Stimulated activated CD4-positive, alpha-beta T cell treated with anti-CD3 and anti-CD28 coated beads, Interleukin-15, amount 100 ng/mL, for 1 hour (primary cell): ENCODE measurements around the gene PIEZO1.
A peak's percentile ranks its signal among the peaks of the same experiment; 100 is the strongest.

ENCODE experiments used
- DNase-seq, 2 donors: peaks; one replicate each; pipeline ENCODE4 v3.0.0-alpha.2; 2020; ENCODE audit warnings: low read depth in 1 of 2, low spot score in 1 of 2

The PIEZO1 gene

DNA sequence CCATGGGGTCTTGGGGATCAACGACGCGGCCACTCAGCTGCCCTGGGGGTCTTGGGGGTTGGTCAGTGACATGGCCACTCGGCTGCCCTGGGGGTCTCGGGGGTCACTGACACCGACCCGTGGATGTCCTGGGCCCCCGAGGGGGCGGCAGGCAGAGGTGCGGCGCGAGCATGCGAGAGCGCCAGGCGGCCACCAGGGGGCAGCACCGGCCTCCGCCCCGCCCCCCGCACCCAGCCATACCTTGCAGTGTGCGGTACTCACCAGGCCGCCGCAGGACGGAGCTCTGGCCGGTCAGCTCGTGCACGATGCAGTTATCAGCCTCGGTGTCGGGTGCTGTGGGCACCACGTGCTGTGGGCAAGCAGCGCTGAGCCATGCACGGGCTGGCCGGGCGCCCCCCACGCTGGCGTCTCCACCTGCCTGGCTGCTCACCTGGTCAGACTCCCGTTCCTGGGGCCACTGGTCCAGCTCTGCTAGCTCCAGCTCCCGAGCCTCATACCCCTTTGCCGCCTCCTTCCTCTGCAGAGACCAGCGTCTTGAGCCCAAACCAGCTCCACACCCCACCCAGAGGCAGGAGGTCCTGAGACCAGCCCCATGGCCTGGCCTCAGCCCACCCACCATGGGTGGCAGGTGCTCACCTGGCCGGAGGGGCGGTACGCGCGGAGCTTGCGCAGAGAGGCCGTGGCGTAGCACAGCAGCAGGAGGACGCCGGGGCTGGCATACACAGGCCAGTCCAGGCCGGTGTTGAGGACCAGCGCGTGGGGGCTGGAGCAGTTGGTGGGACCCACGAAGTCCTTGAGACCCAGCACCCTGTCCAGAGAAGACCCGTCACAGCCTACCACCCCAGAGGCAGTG is 47.5 kb downstream of the PIEZO1 start:
- DNase-seq, result peak; percentile 41 to 58

DNA sequence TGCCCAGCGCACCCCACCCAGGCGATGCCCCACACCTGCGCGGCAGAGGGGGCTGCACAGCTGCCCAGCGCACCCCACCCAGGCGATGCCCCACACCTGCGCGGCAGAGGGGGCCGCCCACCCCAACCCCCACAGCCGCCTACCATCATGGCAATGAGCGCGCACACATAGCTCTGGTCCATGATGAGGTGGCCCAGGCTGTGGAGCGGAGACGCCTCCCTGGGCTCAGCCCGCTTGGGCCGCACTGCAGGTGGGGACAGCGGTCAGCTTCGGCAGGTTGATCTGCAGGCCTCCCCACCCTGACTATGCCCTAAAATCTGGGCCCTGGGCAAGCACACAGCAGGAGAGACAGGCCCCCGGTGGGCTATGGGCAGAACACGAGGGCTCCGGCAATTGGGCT is 48.5 kb downstream of the PIEZO1 start:
- DNase-seq, result no peak

DNA sequence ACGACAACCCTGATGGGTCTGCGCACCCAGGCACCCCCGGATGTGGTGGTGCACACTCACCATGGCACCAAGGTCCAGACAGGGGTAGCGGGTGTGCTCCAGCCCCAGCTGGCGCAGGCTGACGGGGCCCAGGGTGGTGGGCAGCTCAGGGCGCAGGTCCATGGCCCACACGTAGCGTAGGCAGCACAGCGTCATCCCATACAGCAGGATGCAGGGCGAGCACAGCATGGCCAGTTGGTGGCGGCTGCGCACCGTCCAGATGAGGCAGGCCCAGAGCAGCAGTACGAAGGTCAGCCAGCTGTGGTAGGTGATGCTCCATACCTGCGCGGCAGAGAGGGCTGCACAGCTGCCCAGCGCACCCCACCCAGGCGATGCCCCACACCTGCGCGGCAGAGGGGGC is 48.9 kb downstream of the PIEZO1 start:
- no peak for DNase-seq

DNA sequence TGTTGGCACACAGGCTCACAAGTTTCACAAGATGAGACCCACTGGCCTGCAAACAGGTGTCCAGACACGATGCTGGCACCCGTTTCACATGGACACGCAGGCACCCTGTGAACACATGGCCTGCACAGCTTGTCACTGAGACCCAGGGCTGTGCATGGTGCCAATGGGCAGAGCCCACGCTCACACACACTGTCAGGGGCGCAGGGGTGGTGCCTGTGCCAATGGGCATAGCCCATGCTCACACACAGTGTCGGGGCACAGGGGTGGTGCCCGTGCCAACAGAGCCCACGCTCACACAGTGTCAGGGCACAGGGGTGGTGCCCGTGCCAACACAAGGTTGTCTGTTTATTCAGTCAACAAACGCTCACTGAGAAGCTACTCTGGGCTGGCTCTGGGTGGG is 49.4 kb downstream of the PIEZO1 start:
- no peak for DNase-seq

DNA sequence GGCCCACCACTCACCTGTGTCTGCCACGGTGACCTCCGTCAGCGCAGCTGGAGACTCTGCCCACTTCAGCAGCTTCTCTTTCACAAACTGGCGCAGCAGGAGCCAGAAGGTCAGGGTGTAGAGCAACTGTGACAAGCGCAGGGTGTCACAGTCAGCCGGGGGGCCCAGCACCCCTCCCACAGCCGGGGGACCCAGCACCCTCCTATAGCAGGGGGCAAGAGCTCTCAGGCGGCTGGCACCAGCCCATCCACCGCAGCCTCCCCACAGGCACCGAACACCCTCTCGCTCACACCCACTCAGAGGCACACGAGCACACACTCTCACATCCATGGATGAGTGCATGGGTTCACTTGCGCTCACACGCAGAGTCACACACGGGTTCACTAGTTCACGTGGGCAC is 49.9 kb downstream of the PIEZO1 start:
- DNase-seq, result no peak

DNA sequence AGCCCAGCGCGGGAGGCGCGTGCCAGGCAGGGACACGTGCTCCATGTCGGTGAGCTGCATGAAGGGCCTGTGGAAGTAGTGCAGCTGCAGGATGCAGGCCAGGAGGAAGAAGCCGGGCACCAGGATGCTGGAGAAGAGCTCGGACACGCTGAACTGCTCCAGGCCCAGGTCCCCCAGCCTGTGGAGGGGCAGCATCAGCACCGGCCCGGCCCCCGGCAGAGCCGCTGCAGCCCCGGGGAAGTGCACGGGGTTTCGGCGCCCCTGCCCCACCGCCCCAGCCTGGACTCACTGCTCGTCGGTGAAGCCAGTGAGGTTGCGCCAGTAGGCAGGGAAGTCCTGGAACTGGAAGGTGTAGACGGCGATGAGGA is 50.7 kb downstream of the PIEZO1 start:
- DNase-seq, result no peak

DNA sequence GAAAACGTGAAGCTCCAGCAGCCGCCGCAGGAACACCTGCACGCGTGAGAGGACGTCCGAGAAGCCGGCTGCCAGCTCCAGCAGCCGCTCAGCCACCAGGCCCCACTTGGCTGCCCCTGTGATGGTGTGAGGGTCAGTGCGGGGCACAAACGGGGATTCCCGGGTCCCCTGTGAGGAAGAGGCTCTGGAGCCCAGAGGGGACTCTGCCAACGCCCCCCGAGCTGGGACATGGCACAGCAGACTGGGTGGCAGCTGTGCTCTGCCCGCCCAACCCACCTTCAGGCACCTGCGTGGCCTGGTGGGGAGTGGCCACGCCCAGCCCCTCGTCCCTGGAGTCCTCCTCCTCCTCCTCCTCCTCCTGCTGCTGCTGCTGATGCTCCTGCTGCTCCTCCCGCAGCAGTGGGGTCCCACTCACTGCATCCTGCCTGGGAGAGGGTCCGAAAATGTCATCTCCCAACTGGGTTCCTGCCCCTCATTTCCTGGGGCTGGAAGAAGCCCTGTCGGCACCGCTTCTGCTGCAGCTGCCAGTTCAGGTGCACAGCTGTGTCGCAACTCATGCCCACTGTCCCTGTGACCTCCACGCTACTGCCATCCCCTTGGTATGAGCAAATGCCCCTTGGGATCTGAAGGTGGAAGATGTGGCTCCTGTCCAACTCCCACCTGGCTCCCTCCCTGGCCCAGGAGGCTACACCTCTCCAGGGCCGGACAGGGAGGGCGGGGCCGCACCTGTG is 51.2 kb downstream of the PIEZO1 start:
- no peak for DNase-seq

DNA sequence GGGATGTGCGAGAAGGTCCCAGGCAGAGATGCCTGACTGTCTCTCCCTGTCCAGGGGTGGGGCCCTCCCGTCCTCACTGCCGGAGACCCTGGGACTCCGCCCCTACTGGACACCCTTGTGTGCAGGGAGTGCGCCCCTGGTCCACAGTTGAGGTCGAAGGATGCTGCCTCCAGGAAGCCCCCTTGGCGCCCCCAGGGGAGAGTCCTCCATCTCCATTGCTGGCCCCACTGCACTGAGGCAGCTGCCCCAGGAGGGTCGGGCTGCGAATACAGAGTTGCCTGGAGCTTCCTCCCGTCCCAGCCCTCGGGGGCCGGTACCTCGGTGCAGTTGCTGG is 52.1 kb downstream of the PIEZO1 start:
- DNase-seq, result no peak

DNA sequence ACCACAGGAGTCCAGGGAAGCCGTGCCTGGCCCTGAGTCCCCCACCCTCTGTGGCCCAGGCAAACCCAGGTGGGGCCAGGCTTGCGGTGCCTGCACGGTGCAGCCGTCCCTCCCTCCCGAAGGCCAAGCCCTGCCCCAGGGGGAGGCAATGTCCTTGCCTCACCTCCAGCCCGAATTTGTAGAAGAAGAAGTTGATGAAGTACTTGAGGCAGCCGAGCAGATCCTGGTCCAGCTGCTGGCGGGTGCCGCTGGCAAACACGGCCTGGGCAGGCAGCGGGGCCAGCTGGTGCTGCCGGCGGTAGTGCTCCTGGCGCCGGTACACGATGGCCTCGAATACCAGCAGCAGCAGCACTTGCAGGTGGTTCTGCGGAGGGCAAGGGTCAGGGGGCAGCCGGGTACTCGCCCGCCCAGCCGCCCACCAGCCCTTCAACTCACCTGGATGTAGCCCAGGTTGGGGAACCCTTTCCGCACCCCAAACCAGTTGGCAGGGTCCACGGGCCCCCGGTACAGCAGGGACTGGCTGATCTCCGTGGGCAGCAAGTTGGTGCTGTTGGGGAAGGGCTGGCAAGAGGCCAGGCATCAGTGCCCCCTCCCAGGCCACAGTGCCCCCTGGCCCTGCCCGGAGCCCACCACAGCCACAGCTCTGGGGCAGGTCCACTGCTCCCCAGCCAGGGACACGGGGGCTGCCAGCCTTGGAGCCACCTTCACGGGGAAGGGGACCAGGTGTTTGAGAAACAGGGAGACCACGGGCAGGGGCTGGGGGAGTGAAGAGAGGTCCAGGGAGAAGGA is 52.7 kb downstream of the PIEZO1 start:
- DNase-seq, result no peak

DNA sequence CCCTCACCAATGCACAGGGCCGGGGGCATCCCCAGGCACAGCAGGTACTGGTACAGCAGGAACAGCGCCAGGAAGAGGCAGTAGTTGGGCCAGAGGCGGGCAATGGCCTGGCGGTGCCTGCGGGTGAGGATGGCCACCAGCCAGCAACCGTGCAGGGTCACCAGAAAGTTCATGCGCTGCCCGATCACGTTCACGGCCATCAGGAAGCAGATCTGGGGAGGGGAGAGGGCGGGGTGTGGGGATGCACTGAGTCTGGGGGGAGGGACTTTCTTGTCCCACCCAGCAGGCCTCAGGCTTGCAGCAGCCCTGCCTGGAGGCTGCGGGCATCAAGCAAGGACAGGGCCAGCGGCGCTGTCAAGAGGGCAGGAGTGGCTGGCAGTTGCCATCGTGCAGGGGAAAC is 53.3 kb downstream of the PIEZO1 start:
- DNase-seq, result no peak

DNA sequence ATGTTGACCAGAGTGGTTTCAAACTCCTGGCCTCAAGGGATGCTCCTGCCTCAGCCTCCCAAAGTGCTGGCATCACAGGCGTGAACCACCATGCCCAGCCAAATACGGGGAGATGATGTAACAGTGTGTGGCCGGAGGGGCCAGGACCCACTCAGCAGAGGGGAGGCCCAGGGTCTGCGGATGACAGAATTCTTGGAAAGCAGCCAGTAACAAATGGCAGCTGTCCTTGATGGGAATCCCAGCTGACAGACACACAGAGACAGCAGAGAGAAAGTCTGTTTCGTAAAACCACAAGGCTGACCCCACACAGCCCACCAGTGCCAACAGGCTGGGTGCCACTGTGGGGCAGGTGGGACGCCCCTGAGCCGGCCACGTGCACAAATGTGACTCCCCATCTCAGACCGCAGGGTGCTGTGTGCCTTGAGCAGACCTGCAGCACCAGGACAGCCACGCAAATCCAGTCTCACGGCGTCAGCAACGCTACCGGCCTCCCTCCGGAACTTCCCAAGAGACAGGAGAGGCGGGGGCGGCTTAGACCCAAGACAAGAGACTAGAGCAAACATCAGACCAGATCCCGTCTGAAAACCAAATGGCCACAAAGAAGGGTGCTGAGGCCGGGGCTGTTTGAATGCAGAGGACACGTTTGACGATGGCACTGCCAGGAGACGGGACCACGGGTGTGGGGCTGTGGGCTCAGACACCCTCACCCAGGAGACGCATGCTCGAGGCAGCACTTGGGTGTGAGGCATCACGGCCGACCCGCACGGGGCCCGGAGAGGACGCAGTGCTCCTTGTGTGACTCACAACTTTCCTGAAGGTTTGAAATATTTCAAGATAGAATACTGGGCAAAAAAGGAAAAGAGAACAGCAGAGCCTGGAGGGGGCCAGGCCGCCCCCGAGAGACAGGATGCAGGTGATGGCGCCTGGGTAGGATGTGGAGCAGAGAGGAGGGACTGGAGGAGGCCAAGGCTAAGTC is 54.1 kb downstream of the PIEZO1 start:
- DNase-seq, result no peak

DNA sequence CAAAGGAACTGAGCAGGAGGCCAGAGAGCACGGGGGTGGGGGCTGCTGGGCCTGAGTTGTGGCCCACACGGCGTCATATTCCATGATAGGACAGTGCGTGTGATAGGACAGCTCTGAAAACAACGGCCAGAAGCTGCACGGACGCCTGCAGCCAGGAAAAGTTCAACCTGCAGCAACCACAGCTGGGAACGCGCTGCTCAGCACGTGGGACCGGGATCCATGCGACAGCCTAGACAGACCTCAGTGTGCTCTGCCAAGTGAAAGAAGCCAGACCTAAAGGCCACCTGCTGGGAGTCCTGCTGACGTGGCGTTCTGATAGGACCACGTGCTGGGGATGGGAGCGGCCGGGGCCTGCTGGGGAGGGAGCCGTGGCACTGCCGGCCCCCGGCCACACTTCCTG is 57.1 kb downstream of the PIEZO1 start:
- no peak for DNase-seq

DNA sequence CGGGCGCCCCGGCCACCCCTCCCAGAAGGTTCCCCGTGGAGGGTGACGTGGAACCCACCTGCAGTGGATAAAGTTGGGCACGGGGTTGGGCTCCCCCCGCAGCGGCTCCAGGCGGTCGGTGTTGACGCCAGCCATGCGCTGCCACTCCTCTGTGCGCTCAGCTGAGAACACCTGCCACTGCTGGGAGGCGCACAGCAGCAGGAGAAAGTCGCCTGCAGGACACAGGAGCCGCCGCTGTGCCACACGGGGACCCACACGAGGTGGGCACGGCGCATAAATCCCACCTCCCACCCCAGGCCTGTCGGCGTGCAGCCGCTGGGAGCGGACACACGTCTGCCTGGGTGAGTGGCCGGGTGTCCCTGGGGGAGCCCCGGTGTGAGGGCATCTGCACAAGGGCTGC is 58.0 kb downstream of the PIEZO1 start:
- DNase-seq, result no peak

DNA sequence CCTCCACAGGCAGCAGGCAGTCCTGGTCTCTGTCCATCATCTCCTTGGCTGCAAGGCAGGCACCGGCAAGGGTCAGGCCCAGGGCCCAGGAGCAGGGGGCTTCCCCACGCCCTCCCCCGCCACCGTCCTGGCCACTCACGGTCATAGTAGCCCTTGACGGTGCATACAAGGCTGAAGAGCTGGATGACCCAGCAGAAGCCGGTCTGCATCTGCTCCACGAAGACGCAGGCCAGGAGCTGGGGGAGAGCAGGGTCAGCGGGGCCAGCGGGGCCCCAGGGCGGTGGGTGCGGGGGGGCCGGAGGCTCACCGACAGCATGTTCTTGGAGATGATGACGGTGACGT is 58.6 kb downstream of the PIEZO1 start:
- DNase-seq, result no peak

DNA sequence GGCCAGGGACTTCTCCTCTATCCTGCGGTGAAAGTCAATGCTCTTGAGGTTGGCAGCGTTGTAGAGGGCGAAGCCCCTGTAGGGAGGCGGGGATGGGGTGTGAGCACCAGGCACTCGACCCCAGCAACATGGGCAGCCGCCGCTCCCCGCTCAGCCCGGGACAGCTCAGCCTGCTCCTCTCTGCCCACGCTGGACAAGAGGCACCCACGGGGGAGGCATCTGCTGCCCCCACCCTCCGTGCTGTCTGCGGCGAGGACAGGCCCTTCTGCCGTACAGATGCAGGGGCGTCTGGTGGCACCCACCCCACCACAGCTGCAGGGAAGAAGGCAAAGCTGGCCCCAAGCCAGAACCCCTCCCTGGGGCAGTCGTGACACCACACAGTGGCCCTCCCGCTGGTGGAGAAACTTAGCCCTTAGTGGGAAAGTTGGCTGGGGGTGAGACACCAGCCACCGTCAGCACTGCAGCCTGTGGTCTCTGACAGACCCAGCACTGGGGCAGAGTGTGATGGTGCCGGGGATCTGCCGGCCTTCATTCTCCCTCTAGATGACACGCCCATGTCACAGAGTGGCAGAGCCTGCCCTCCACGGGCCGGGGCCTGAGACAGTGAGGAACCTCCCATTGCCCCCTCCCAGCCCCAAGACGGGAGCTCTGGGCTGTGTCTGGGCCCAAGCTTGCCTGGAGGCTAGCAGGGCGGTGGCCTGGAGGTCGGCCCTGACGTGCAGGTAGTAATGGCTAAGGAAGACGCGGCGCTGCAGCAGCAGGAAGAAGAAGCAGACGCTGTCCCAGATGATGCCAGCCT is 59.2 kb downstream of the PIEZO1 start:
- no peak for DNase-seq

DNA sequence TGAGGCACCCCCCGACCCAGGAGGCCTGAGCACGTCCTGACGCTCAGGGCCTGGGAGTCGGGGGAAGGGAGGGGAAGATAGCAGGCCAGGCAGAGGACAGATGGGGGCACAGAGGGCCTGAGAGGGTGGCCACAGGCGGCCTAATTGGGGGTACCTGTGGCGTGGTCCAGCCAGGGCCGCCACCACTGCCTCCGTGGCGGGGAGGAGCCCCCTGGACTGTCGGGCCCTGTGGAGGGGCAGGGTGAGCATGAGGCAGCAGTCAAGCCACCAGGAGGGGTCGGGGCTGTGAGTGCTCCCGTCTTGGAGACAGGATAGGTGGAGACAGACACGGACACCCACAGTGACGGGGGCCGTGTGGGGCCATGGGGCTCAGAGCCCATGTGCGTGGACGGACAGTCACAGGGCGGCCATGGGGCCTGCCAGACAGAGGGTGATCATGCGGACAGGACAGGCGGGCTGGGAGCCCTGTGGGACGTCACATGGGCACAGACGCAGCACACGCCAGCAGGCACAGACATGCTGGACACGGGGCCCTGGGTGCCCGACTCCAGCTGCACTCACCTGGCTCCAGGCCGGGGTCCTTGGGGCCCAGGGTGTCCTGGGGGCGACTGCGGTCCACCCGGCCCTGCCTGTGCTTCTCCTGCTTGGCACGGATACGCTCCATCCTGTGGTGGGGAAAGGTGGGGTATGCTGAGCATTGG is 60.0 kb downstream of the PIEZO1 start:
- DNase-seq, result no peak

DNA sequence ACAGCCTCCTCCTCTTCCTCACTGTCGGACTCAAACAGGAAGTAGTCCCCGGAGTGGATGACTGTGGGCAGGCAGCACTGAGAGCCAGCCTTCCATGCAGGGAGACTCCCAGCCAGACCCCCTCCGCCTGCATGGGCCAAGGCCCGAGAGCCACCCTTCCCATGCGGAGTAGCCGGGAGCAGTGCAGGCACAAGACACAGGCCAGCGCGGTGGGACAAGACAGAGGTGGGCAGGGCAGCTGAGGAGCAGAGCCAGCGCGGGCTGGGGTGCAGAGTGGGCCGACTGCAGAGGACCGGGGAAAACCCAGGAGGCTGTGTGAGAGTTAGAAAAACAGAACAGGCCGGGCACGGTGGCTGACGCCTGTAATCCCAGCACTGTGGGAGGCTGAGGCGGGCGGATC is 61.1 kb downstream of the PIEZO1 start:
- no peak for DNase-seq

DNA sequence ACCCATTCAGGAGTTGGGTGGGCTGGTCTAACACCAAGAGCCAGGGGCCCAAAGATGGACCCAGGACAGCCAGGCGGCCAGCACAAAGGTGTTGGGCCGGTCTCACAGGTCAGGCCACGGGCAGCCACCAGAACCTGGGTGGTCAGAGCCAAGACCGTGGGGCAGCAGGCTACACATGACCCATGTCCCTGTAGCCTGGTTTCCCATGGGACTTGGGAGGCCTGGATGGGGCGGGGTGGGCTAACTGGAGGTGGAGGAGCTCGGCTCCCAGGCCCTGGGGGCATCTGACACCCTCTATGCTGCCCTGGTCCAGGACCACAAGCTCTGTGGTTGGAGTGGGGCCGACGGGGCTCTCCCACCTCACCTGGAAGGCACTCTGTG is 61.5 kb downstream of the PIEZO1 start:
- DNase-seq, result no peak

DNA sequence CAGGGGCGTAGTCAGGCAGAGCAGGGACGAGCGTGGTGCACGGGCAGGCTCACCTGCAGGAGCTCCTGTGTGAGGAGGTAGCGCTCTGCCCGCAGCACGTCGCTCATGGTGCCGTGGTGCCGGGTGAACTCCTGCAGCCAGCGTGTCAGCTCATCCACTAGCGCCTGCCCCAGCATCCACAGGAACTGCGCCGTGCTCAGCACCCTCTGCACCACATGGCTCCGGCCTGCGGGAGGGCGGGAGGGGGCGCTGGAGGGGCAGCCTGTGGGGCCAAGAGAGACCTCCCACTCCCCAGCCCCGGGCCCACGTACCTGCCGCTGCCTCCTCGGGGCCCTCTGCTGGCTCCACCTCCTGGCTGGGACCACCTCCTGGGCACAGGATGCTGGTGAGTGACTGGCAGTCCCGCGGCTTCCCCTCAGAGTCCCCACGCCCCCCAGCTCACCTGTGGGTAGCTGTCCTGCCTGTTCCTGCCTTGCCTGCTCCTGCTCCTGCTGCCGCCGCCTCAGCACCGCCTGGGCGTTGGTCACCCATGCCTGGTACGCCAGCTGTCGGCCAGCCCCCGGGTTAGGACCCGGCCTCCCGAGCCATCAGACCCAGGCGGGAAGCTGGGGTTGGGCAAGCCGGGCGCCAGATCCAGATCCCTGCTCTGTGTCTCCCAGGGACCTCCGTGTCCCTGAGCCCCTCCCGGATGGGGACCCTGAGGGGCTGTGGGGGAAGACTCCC is 62.1 kb downstream of the PIEZO1 start:
- DNase-seq, result no peak
